GM12878 (cell line): ENCODE data around the gene TCF4. TPM values are rescaled to one million over a fixed set of nuclear protein-coding genes. Genes with fewer than 3 reads are reported as not detected.

Experiments
- ATAC-seq: fragments of 200-7000 bp; cut with Tn5 transposase; 3 replicates; pipeline ENCODE4 v1.9.1; 2020; ENCODE audit warnings: mild to moderate bottlenecking, moderate library complexity
- BruUV-seq: library from RNA; stranded (reverse); fragments of 400-500 nt; replicated peaks from 2 replicates; lab custom pipeline; 2021; lab: Mats Ljungman, UMichigan
- CTCF ChIA-PET: fragments of 300-600 bp; sonication (Branson Sonifier 250); formaldehyde crosslinking; extraction: SDS; loops from one replicate; lab custom pipeline; 2021; ENCODE audit warnings: inconsistent platforms; lab: Yijun Ruan, JAX
- POLR2A ChIA-PET: fragments of 350-600 bp; formaldehyde crosslinking; extraction: SDS; loops from one replicate; lab custom pipeline; 2021; ENCODE audit warnings: inconsistent platforms; lab: Charles Lee
- RAD21 ChIA-PET: fragments of 300-600 bp; sonication (Branson Sonifier 250); formaldehyde crosslinking; loops from one replicate; lab custom pipeline; 2023; ENCODE audit warnings: antibody characterized with exemption; ENCODE audit not compliant: unreplicated experiment; lab: Charles Lee
- SMC1A ChIA-PET: fragments of 300-600 bp; sonication (Branson Sonifier 250); formaldehyde crosslinking; loops from one replicate; lab custom pipeline; 2023; ENCODE audit not compliant: unreplicated experiment, uncharacterized antibody; lab: Charles Lee
- DNase-seq: peaks from one replicate; pipeline ENCODE4 v3.0.0-alpha.2; 2011; ENCODE audit warnings: low read depth, low spot score
- FAIRE-seq: peaks from 3 replicates; lab custom pipeline; 2011; peaks lifted over from hg19 to GRCh38; lab: Jason Lieb, UNC
- H2AFZ ChIP-seq: 2 replicates; pipeline ENCODE4 v1.6.0; 2011; ENCODE audit warnings: low read depth, low read length, control low read depth; ENCODE audit not compliant: control insufficient read depth
- H3K27ac ChIP-seq: 2 replicates; pipeline ENCODE4 v1.5.1; 2011; ENCODE audit warnings: control low read depth; ENCODE audit not compliant: control insufficient read depth, insufficient read depth
- H3K27me3 ChIP-seq, 2 experiments: replicated peaks in 1 of 2; 2 replicates each; pipeline versions ENCODE4 v1.6.0 to v1.6.1; 2011; ENCODE audit warnings: low read length in 1 of 2; ENCODE audit not compliant: control insufficient read depth in 2 of 2, insufficient read depth in 2 of 2
- H3K36me3 ChIP-seq, 2 experiments: 2 replicates each; pipeline ENCODE4 v1.5.1; 2011; ENCODE audit warnings: low read length in 1 of 2; ENCODE audit not compliant: control insufficient read depth in 2 of 2, insufficient read depth in 2 of 2
- H3K4me1 ChIP-seq: 2 replicates; pipeline ENCODE4 v1.6.1; 2011; ENCODE audit warnings: mild to moderate bottlenecking, low read length, moderate library complexity, mixed read lengths; ENCODE audit not compliant: control insufficient read depth, insufficient read depth
- H3K4me2 ChIP-seq: 2 replicates; pipeline ENCODE4 v1.6.0; 2011; ENCODE audit warnings: control low read depth; ENCODE audit not compliant: control insufficient read depth, insufficient read depth
- H3K4me3 ChIP-seq: fragments of 200-600 bp; sonication (generic); 2 replicates; pipeline ENCODE4 v1.5.1; 2016
- H3K79me2 ChIP-seq: 2 replicates; pipeline ENCODE4 v1.6.0; 2011; ENCODE audit warnings: low read length; ENCODE audit not compliant: control insufficient read depth, insufficient read depth
- H3K9ac ChIP-seq: 2 replicates; pipeline ENCODE4 v1.8.0; 2011; ENCODE audit warnings: low read length, control low read depth, mixed read lengths; ENCODE audit not compliant: control insufficient read depth, insufficient read depth
- H3K9me3 ChIP-seq: replicated peaks from 3 replicates; pipeline ENCODE4 v1.5.1; 2011; ENCODE audit warnings: mild to moderate bottlenecking, low read length; ENCODE audit not compliant: control insufficient read depth, insufficient read depth
- H4K20me1 ChIP-seq: 2 replicates; pipeline ENCODE4 v1.6.0; 2011; ENCODE audit not compliant: control insufficient read depth, insufficient read depth
- BCL3 ChIP-seq: IDR thresholded peaks from 2 replicates; pipeline ENCODE4 v1.6.1; 2011; ENCODE audit warnings: borderline replicate concordance, low read depth, mild to moderate bottlenecking, moderate library complexity, low read length; ENCODE audit not compliant: insufficient read depth, poor library complexity, severe bottlenecking
- BRCA1 ChIP-seq: IDR thresholded peaks from 2 replicates; pipeline ENCODE4 v1.6.1; 2011; ENCODE audit warnings: low read depth, low read length, improper control_type of control experiment
- E4F1 ChIP-seq: fragments of 450-650 bp; IDR thresholded peaks from 2 replicates; pipeline ENCODE4 v1.6.1; 2018; ENCODE audit warnings: borderline replicate concordance, mild to moderate bottlenecking; ENCODE audit not compliant: partially characterized antibody
- JUNB ChIP-seq: IDR thresholded peaks from 2 replicates; pipeline ENCODE4 v1.6.1; 2016; ENCODE audit warnings: antibody characterized with exemption, mild to moderate bottlenecking
- NR2C2 ChIP-seq: IDR thresholded peaks from 2 replicates; pipeline ENCODE4 v1.6.1; 2011; ENCODE audit warnings: borderline replicate concordance, low read depth; ENCODE audit not compliant: control insufficient read depth, insufficient read length
- STAT1 ChIP-seq: fragments of 450-650 bp; conservative IDR thresholded peaks from 2 replicates; pipeline ENCODE4 v1.6.1; 2014; ENCODE audit warnings: antibody characterized with exemption, mild to moderate bottlenecking
- WGBS: methylation state at CpG from one replicate; pipeline ENCODE4 v1.1.6; 2016; ENCODE audit warnings: low lambda C conversion rate; ENCODE audit not compliant: insufficient replicate concordance, insufficient coverage; ENCODE audit errors: missing lambda C conversion rate; 5-methylcytosine and 5-hydroxymethylcytosine counted together
- in situ Hi-C: fragments of 300-500 bp; cut with MboI; formaldehyde crosslinking; loops from 9 replicates; pipeline ENCODE4 v1.14.3; 2018; ENCODE audit warnings: mixed read lengths
- intact Hi-C: fragments of 100-400 bp; cut with micrococcal nuclease; formaldehyde crosslinking; loops from one replicate; pipeline ENCODE4 v1.14.2; 2022; ENCODE audit not compliant: unreplicated experiment
- polyA plus RNA-seq, 11 experiments: library from polyadenylated mRNA; depleted of rRNA in 4 of 11; unstranded in 6 of 11; stranded (reverse) in 5 of 11; fragments of >200 nt; fragmentation: Nextera tagmentation in 4 of 11; fragmentation: Illumina TruSeq in 1 of 11; extraction: Ambion mirVana in 4 of 11; extraction: Trizol in 1 of 11; gene quantifications; 1 replicate in 1 of 11; 2 replicates in 10 of 11; pipeline versions ENCODE4 v1.2.1 to v1.2.3, GENCODE V29; 2011 to 2016; ENCODE audit warnings: inconsistent platforms in 2 of 11, missing spikeins in 2 of 11, low read depth in 1 of 11
- total RNA-seq, 4 experiments: library from RNA; depleted of rRNA in 3 of 4; stranded (reverse); fragments of >200 nt in 3 of 4; fragmentation: Illumina TruSeq in 1 of 4; extraction: Trizol in 1 of 4; gene quantifications; 2 replicates each; pipeline versions ENCODE4 v1.2.1 to v1.2.3, GENCODE V29; 2013 to 2021

The TCF4 gene
- total and polyA plus RNA-seq, 10 of the 15 experiments (the other 5 are each of a cell fraction or from before 2014, with no cell fraction given) = 15.2 to 94.0 (median 31.5) TPM

- no peak for ATAC-seq
- H3K9me3 ChIP-seq = no peaks in the 10 kb centered on the region
- in situ Hi-C loops (no loop called here), intact Hi-C loops (no loop called here)
- no peak overlapping the region for H3K4me3 ChIP-seq
- no peak overlapping the region for H2AFZ ChIP-seq
- H3K4me1 ChIP-seq = no peaks in the 10 kb centered on the region
- no peaks in the 10 kb centered on the region for H3K36me3 ChIP-seq
- CTCF ChIA-PET = no interaction called here
- DNase-seq = no peak
- RAD21 ChIA-PET = no interaction called here
- POLR2A ChIA-PET = no interaction called here
- WGBS = 22% methylated on average over 2 of the region's 2 CpGs
- FAIRE-seq = no peak
- H4K20me1 ChIP-seq = no peaks in the 10 kb centered on the region
- H3K4me2 ChIP-seq = no peak overlapping the region
- TF ChIP-seq NR2C2 (no peak), BCL3 (no peak), STAT1 (no peak), BRCA1 (no peak), JUNB (no peak), E4F1 (no peak)
- TF ChIP-seq, all 136 proteins: peak for 0
- Histone ChIP-seq H3K79me2 (no peaks in the 10 kb centered on the region), H3K9ac (no peak overlapping the region), H3K27me3 (no peaks in the 10 kb centered on the region), H3K27ac (no peak overlapping the region)
- BruUV-seq = no TSS peak
- SMC1A ChIA-PET = no interaction called here
These were observed 46.4 kb downstream of the TCF4 start for GRCh38 chr18:55541571-55541970.
